Breast epithelium (tissue), 3 donors: Measurements from ENCODE around the gene SRRM3.

Experiments
- POLR2A ChIP-seq: fragments of 450-650 bp; IDR thresholded peaks from one replicate; pipeline ENCODE4 v1.6.1; 2016; ENCODE audit warnings: antibody characterized with exemption, mild to moderate bottlenecking, moderate library complexity
- POLR2AphosphoS5 ChIP-seq, 3 donors: sonication (generic); formaldehyde crosslinking; IDR thresholded peaks; one replicate each; pipeline ENCODE4 v1.6.1; 2017; ENCODE audit warnings: antibody characterized with exemption in 3 of 3
- TF ChIP-seq, protein P1 (sequence below), 3 donors: fragments of 450-650 bp; IDR thresholded peaks; one replicate each; pipeline ENCODE4 v1.5.1; 2016 to 2017; ENCODE audit warnings: antibody characterized with exemption in 3 of 3, mild to moderate bottlenecking in 3 of 3, moderate library complexity in 3 of 3

DNA sequence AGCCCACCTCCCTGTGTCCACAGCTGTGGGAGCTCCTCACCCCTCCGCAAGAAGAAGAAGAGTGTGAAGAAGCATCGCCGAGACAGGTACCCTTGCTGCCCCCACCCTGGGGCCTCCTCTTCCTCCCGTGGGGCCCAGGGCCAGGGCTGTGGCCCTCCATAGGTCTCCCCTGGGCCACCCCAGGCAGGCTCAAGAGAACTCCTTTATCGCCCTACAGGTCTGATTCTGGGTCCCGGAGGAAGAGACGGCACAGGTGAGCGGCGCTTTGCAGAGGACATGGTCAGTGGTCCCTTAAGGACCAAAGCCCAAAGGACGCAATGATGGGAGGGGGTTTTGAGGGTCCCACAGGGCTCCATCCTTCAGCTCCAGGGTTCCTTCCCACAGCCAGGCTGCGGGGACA, 59.6 kb downstream of the SRRM3 start:
- TF ChIP-seq, protein P1, sequence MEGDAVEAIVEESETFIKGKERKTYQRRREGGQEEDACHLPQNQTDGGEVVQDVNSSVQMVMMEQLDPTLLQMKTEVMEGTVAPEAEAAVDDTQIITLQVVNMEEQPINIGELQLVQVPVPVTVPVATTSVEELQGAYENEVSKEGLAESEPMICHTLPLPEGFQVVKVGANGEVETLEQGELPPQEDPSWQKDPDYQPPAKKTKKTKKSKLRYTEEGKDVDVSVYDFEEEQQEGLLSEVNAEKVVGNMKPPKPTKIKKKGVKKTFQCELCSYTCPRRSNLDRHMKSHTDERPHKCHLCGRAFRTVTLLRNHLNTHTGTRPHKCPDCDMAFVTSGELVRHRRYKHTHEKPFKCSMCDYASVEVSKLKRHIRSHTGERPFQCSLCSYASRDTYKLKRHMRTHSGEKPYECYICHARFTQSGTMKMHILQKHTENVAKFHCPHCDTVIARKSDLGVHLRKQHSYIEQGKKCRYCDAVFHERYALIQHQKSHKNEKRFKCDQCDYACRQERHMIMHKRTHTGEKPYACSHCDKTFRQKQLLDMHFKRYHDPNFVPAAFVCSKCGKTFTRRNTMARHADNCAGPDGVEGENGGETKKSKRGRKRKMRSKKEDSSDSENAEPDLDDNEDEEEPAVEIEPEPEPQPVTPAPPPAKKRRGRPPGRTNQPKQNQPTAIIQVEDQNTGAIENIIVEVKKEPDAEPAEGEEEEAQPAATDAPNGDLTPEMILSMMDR (IDR thresholded peaks at IDR 0.05) = no peak
- TF ChIP-seq POLR2AphosphoS5 (IDR thresholded peaks at IDR 0.05) = no peak
- TF ChIP-seq POLR2A = no peak
